Colon (tissue), 2 donors: ENCODE results near the gene FBXW12.

Experiments used
- FAIRE-seq: peaks from 2 replicates; lab custom pipeline; 2012; peaks lifted over from hg19 to GRCh38; lab: Jason Lieb, UNC
- donor health status: control.
- donor health status: control.

Gene FBXW12

GRCh38 chr3:48435774-48436476 is 63.9 kb downstream of the FBXW12 start:
- FAIRE-seq: no peak

DNA sequence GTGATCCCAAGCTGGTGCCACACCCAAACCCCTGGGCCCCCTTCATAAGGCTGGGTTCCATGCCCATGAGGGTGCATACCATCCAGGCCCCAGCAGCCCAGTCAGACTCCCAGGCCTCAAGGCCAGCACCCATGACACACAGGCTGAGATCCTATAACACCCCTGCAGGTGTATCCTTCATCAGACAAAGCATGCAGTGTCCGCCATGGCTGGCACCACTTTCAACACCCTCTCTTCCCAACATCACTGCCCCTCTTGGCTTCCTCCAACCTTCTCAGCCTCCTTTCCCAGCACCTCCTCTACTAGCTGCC is 64.4 kb downstream of the FBXW12 start:
- no peak for FAIRE-seq

GRCh38 chr3:48436855-48437254 is 64.8 kb downstream of the FBXW12 start:
- FAIRE-seq: no peak

GRCh38 chr3:48437812-48438211 is 65.8 kb downstream of the FBXW12 start:
- FAIRE-seq: no peak

GRCh38 chr3:48439820-48440589 is 68.0 kb downstream of the FBXW12 start, which contains the start of the genes CCDC51 and TMA7:
Gene CCDC51 (minus strand): TSS chr3:48440119. CDS start chr3:48435128, 4,991 bp downstream.
Gene TMA7 (plus strand): TSS chr3:48440257. CDS start chr3:48440297, 40 bp downstream.
- FAIRE-seq: peak; percentile 5

GRCh38 chr3:48440590-48440958 is 68.6 kb downstream of the FBXW12 start:
- FAIRE-seq: no peak

- no peak for FAIRE-seq
These were observed 69.9 kb downstream of the FBXW12 start for GRCh38 chr3:48441940-48442339.
